HepG2 (cell line): ENCODE data around the gene THADA. TPM values are rescaled to one million over a fixed set of nuclear protein-coding genes. Genes with fewer than 3 reads are reported as not detected.

Source experiments
- CCDC6 ChIP-seq: sonication (generic); formaldehyde crosslinking; IDR thresholded peaks from 2 replicates; pipeline ENCODE4 v1.8.1; 2022; ENCODE audit warnings: mild to moderate bottlenecking, missing genetic modification reagents, moderate library complexity
- FOXO1 ChIP-seq: sonication (generic); formaldehyde crosslinking; IDR thresholded peaks from 2 replicates; pipeline ENCODE4 v1.4.0; 2020; ENCODE audit warnings: missing genetic modification reagents
- GTF3A ChIP-seq: sonication (generic); formaldehyde crosslinking; conservative IDR thresholded peaks from 2 replicates; pipeline ENCODE4 v1.4.0; 2020; ENCODE audit warnings: mild to moderate bottlenecking, missing genetic modification reagents
- HOXD1 ChIP-seq: sonication (generic); formaldehyde crosslinking; IDR thresholded peaks from 2 replicates; pipeline ENCODE4 v1.5.0; 2020; ENCODE audit warnings: missing genetic modification reagents
- KDM6A ChIP-seq: IDR thresholded peaks from 2 replicates; pipeline ENCODE4 v1.6.1; 2016; ENCODE audit warnings: low read depth
- MAZ ChIP-seq, 2 experiments: sonication (generic) in 1 of 2; formaldehyde crosslinking in 1 of 2; IDR thresholded peaks; 2 replicates each; pipeline versions ENCODE4 v1.5.0 to v1.6.1; 2012 to 2020; ENCODE audit warnings: low read depth in 2 of 2, mild to moderate bottlenecking in 2 of 2, borderline replicate concordance in 1 of 2, improper control_type of control experiment in 1 of 2, low read length in 1 of 2, missing genetic modification reagents in 1 of 2, moderate library complexity in 1 of 2
- NONO ChIP-seq, 2 experiments: fragments of 450-650 bp in 1 of 2; sonication (generic) in 1 of 2; formaldehyde crosslinking in 1 of 2; IDR thresholded peaks in 1 of 2; conservative IDR thresholded peaks in 1 of 2; 2 replicates each; pipeline versions ENCODE4 v1.6.1 to v1.8.0; 2017 to 2022; ENCODE audit warnings: mild to moderate bottlenecking in 1 of 2, missing genetic modification reagents in 1 of 2, moderate library complexity in 1 of 2
- NR2F2 ChIP-seq: IDR thresholded peaks from 2 replicates; pipeline ENCODE4 v1.6.1; 2012; ENCODE audit warnings: low read depth, inconsistent platforms, borderline replicate concordance
- SKI ChIP-seq: fragments of 450-650 bp; IDR thresholded peaks from one replicate; pipeline ENCODE4 v1.6.1; 2018; ENCODE audit warnings: mild to moderate bottlenecking; ENCODE audit not compliant: partially characterized antibody
- ZNF225 ChIP-seq: sonication (generic); formaldehyde crosslinking; IDR thresholded peaks from 2 replicates; pipeline ENCODE4 v1.4.0; 2020; ENCODE audit warnings: mild to moderate bottlenecking, missing genetic modification reagents
- ZNF354B ChIP-seq: sonication (generic); formaldehyde crosslinking; IDR thresholded peaks from 2 replicates; pipeline ENCODE4 v1.8.0; 2022; ENCODE audit warnings: mild to moderate bottlenecking, missing genetic modification reagents
- ZNF550 ChIP-seq: sonication (generic); formaldehyde crosslinking; IDR thresholded peaks from 2 replicates; pipeline ENCODE4 v1.4.0; 2020; ENCODE audit warnings: mild to moderate bottlenecking, missing genetic modification reagents, borderline replicate concordance
- ZNF766 ChIP-seq: sonication (generic); formaldehyde crosslinking; IDR thresholded peaks from 2 replicates; pipeline ENCODE4 v1.5.0; 2020; ENCODE audit warnings: missing genetic modification reagents, borderline replicate concordance
- polyA plus RNA-seq, 8 experiments: library from polyadenylated mRNA; depleted of rRNA in 3 of 8; stranded (reverse) in 7 of 8; unstranded in 1 of 8; fragments of >200 nt; fragmentation: Illumina TruSeq in 4 of 8; extraction: Trizol in 4 of 8; gene quantifications; 2 replicates each; pipeline versions ENCODE4 v1.2.1 to v1.2.3, GENCODE V29; 2011 to 2016; ENCODE audit warnings: low read depth in 4 of 8, missing spikeins in 1 of 8, mixed read lengths in 1 of 8; ENCODE audit not compliant: insufficient read depth in 1 of 8
- total RNA-seq, 5 experiments: library from RNA; depleted of rRNA; stranded (reverse); fragments of >200 nt; fragmentation: Illumina TruSeq; extraction: Trizol; gene quantifications; 2 replicates each; pipeline ENCODE4 v1.2.3, GENCODE V29; 2016; ENCODE audit warnings: low read depth in 1 of 5
- TF ChIP-seq, protein P1 (sequence below): IDR thresholded peaks from 2 replicates; pipeline ENCODE4 v1.6.1; 2016; ENCODE audit warnings: mild to moderate bottlenecking
- TF ChIP-seq, protein P2 (sequence below): sonication (generic); formaldehyde crosslinking; IDR thresholded peaks from 2 replicates; pipeline ENCODE4 v1.5.1; 2020; ENCODE audit warnings: mild to moderate bottlenecking, missing genetic modification reagents, moderate library complexity
- TF ChIP-seq, protein P3 (sequence below): sonication (generic); formaldehyde crosslinking; conservative IDR thresholded peaks from 2 replicates; pipeline ENCODE4 v1.4.0; 2020; ENCODE audit warnings: missing genetic modification reagents
- TF ChIP-seq, protein P4 (sequence below): sonication (generic); formaldehyde crosslinking; IDR thresholded peaks from 2 replicates; pipeline ENCODE4 v1.4.0; 2020; ENCODE audit warnings: mild to moderate bottlenecking, missing genetic modification reagents

Gene THADA
- total and polyA plus RNA-seq, 2 of the 13 experiments (the other 11 are each of a cell fraction or from before 2014, with no cell fraction given) = 12.7 to 21.7 TPM

DNA sequence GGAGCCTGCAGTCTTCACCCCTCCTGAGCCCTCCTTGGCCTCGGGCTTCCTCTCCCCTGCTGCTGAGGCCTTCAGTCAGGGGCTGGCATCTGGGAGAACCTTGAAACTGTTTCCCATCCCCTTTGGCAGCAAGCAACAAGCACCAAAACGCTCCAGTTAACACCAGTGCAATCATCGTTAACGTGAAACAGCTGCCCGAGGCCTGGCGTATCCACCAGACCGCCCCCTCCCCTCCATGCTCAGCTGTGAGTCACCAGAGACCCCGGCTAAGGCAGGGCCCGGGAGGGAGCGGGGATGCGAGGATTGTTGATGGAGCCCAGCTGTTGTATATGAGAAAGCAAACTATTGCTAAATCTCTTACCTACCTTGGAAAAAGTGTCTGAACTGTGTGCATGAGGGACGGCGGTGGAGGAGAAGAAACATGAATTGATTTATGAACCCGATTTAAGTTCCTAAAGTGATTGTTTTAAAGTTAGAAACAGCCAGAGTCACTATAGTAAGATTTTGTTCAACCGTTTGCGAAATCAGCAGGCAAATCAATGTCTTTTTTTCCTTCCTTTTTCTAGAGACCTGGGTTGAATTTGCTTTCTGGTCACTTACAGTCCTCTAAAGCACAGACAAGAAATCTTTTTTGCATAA, 374.6 kb downstream of the THADA start (continued):
- TF ChIP-seq NONO (IDR thresholded peaks at IDR 0.05) (no peak), NONO (CRISPR knock-in tag; conservative IDR thresholded peaks at IDR 0.05) (0 out of 2 replicates have a peak, but pooled peaks have one; percentile 34), HOXD1 (CRISPR knock-in tag) (no peak), NR2F2 (no peak), ZNF550 (CRISPR knock-in tag) (0 out of 2 replicates have a peak, but pooled peaks have one; percentile 58), ZNF225 (CRISPR knock-in tag) (no peak), GTF3A (0 out of 2 replicates have a peak, but pooled peaks have one; percentile 34), SKI (peak; percentile 14), FOXO1 (CRISPR knock-in tag) (no peak), ZNF766 (CRISPR knock-in tag) (0 out of 2 replicates have a peak, but pooled peaks have one; percentile 52), ZNF354B (CRISPR knock-in tag) (no peak), MAZ (IDR thresholded peaks at IDR 0.05; ENCODE audit: borderline replicate concordance, low read depth, low read length) (no peak), MAZ (CRISPR knock-in tag; IDR thresholded peaks at IDR 0.05; ENCODE audit: low read depth) (no peak), KDM6A (CRISPR knock-in tag) (no peak), CCDC6 (CRISPR knock-in tag) (no peak)
- TF ChIP-seq, protein P1, sequence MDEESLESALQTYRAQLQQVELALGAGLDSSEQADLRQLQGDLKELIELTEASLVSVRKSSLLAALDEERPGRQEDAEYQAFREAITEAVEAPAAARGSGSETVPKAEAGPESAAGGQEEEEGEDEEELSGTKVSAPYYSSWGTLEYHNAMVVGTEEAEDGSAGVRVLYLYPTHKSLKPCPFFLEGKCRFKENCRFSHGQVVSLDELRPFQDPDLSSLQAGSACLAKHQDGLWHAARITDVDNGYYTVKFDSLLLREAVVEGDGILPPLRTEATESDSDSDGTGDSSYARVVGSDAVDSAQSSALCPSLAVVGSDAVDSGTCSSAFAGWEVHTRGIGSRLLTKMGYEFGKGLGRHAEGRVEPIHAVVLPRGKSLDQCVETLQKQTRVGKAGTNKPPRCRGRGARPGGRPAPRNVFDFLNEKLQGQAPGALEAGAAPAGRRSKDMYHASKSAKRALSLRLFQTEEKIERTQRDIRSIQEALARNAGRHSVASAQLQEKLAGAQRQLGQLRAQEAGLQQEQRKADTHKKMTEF (CRISPR knock-in tag) = no peak
- TF ChIP-seq, protein P2, sequence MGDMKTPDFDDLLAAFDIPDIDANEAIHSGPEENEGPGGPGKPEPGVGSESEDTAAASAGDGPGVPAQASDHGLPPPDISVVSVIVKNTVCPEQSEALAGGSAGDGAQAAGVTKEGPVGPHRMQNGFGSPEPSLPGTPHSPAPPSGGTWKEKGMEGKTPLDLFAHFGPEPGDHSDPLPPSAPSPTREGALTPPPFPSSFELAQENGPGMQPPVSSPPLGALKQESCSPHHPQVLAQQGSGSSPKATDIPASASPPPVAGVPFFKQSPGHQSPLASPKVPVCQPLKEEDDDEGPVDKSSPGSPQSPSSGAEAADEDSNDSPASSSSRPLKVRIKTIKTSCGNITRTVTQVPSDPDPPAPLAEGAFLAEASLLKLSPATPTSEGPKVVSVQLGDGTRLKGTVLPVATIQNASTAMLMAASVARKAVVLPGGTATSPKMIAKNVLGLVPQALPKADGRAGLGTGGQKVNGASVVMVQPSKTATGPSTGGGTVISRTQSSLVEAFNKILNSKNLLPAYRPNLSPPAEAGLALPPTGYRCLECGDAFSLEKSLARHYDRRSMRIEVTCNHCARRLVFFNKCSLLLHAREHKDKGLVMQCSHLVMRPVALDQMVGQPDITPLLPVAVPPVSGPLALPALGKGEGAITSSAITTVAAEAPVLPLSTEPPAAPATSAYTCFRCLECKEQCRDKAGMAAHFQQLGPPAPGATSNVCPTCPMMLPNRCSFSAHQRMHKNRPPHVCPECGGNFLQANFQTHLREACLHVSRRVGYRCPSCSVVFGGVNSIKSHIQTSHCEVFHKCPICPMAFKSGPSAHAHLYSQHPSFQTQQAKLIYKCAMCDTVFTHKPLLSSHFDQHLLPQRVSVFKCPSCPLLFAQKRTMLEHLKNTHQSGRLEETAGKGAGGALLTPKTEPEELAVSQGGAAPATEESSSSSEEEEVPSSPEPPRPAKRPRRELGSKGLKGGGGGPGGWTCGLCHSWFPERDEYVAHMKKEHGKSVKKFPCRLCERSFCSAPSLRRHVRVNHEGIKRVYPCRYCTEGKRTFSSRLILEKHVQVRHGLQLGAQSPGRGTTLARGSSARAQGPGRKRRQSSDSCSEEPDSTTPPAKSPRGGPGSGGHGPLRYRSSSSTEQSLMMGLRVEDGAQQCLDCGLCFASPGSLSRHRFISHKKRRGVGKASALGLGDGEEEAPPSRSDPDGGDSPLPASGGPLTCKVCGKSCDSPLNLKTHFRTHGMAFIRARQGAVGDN = peak; percentile 76
- TF ChIP-seq, protein P3, sequence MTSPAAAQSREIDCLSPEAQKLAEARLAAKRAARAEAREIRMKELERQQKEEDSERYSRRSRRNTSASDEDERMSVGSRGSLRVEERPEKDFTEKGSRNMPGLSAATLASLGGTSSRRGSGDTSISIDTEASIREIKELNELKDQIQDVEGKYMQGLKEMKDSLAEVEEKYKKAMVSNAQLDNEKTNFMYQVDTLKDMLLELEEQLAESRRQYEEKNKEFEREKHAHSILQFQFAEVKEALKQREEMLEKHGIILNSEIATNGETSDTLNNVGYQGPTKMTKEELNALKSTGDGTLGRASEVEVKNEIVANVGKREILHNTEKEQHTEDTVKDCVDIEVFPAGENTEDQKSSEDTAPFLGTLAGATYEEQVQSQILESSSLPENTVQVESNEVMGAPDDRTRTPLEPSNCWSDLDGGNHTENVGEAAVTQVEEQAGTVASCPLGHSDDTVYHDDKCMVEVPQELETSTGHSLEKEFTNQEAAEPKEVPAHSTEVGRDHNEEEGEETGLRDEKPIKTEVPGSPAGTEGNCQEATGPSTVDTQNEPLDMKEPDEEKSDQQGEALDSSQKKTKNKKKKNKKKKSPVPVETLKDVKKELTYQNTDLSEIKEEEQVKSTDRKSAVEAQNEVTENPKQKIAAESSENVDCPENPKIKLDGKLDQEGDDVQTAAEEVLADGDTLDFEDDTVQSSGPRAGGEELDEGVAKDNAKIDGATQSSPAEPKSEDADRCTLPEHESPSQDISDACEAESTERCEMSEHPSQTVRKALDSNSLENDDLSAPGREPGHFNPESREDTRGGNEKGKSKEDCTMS (CRISPR knock-in tag) = no peak
- TF ChIP-seq, protein P4, sequence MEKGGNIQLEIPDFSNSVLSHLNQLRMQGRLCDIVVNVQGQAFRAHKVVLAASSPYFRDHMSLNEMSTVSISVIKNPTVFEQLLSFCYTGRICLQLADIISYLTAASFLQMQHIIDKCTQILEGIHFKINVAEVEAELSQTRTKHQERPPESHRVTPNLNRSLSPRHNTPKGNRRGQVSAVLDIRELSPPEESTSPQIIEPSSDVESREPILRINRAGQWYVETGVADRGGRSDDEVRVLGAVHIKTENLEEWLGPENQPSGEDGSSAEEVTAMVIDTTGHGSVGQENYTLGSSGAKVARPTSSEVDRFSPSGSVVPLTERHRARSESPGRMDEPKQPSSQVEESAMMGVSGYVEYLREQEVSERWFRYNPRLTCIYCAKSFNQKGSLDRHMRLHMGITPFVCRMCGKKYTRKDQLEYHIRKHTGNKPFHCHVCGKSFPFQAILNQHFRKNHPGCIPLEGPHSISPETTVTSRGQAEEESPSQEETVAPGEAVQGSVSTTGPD = 0 out of 2 replicates have a peak, but pooled peaks have one; percentile 21
